K562 (cell line): ENCODE data around the gene CYP26A1. TPM values are rescaled to one million over a fixed set of nuclear protein-coding genes. Genes with fewer than 3 reads are reported as not detected.
A peak's percentile ranks its signal among the peaks of the same experiment; 100 is the strongest.

Source experiments
- ATAC-seq: fragments of 200-7000 bp; cut with Tn5 transposase; 3 replicates; pipeline ENCODE4 v1.9.1; 2020; ENCODE audit warnings: moderate library complexity
- BruUV-seq: library from RNA; stranded (reverse); fragments of 400-500 nt; replicated peaks from 2 replicates; lab custom pipeline; 2021; lab: Mats Ljungman, UMichigan
- CTCF ChIA-PET: fragments of 300-600 bp; formaldehyde crosslinking; extraction: SDS; loops from one replicate; lab custom pipeline; 2021; ENCODE audit warnings: low intra/inter-chr PET ratio; lab: Yijun Ruan, JAX
- POLR2A ChIA-PET: fragments of 300-600, 350-650 bp; sonication (Branson Sonifier 250); formaldehyde crosslinking; extraction: SDS; loops from one replicate; lab custom pipeline; 2021; ENCODE audit warnings: antibody characterized with exemption, inconsistent platforms; lab: Yijun Ruan, JAX
- DNase-seq, 4 experiments: peaks; one replicate each; pipeline versions ENCODE4 v3.0.0 to v3.0.0-alpha.2; 2011 to 2018; ENCODE audit warnings: low spot score in 3 of 4, mixed read lengths in 3 of 4; ENCODE audit errors: extremely low read depth in 1 of 4
- FAIRE-seq: peaks from 2 replicates; lab custom pipeline; 2011; peaks lifted over from hg19 to GRCh38; lab: Jason Lieb, UNC
- H2AFZ ChIP-seq: 2 replicates; pipeline ENCODE4 v1.6.0; 2011; ENCODE audit warnings: low read depth, low read length, control low read depth, inconsistent platforms
- H3K27ac ChIP-seq: fragments of 200-600 bp; 3 replicates; pipeline ENCODE4 v1.8.0; 2011; ENCODE audit warnings: low read depth, mild to moderate bottlenecking, control low read depth, inconsistent platforms, low read length, moderate library complexity, mixed read lengths; ENCODE audit errors: extremely low read depth
- H3K27me3 ChIP-seq, 2 experiments: fragments of 300-600 bp in 1 of 2; 2 replicates in 1 of 2; 3 replicates in 1 of 2; pipeline versions ENCODE4 v1.6.0 to v1.8.0; 2011; ENCODE audit warnings: inconsistent platforms in 2 of 2, low read length in 2 of 2, mild to moderate bottlenecking in 1 of 2, mixed read lengths in 1 of 2, moderate library complexity in 1 of 2; ENCODE audit not compliant: control insufficient read depth in 2 of 2, insufficient read depth in 2 of 2
- H3K36me3 ChIP-seq: fragments of 300-600 bp; 3 replicates; pipeline ENCODE4 v1.8.0; 2011; ENCODE audit warnings: mild to moderate bottlenecking, low read length, inconsistent platforms; ENCODE audit not compliant: control insufficient read depth, insufficient read depth
- H3K4me1 ChIP-seq, 2 experiments: fragments of 200-600 bp in 1 of 2; replicated peaks in 1 of 2; 2 replicates in 1 of 2; 3 replicates in 1 of 2; pipeline versions ENCODE4 v1.5.1 to v1.8.0; 2011; ENCODE audit warnings: inconsistent platforms in 2 of 2, low read length in 2 of 2, mild to moderate bottlenecking in 1 of 2, mixed read lengths in 1 of 2, moderate library complexity in 1 of 2; ENCODE audit not compliant: control insufficient read depth in 2 of 2, insufficient read depth in 2 of 2
- H3K4me2 ChIP-seq: 2 replicates; pipeline ENCODE4 v1.6.1; 2011; ENCODE audit warnings: low read length, control low read depth, inconsistent platforms, mixed read lengths; ENCODE audit not compliant: insufficient read depth
- H3K4me3 ChIP-seq: fragments of 200-600 bp; sonication (generic), shearing (Covaris generic); 2 replicates; pipeline ENCODE4 v1.5.1; 2016; ENCODE audit warnings: control low read depth, inconsistent platforms
- H3K79me2 ChIP-seq: fragments of 200-600 bp; 3 replicates; pipeline ENCODE4 v1.8.0; 2011; ENCODE audit warnings: low read length, inconsistent platforms; ENCODE audit not compliant: control insufficient read depth, insufficient read depth
- H3K9ac ChIP-seq, 2 experiments: 2 replicates each; pipeline versions ENCODE4 v1.6.0 to v1.6.1; 2011; ENCODE audit warnings: low read depth in 2 of 2, low read length in 2 of 2, control low read depth in 1 of 2, inconsistent platforms in 1 of 2, mild to moderate bottlenecking in 1 of 2, mixed read lengths in 1 of 2; ENCODE audit not compliant: insufficient read depth in 1 of 2
- H3K9me1 ChIP-seq: one replicate; pipeline ENCODE4 v1.6.0; 2011; ENCODE audit warnings: inconsistent platforms, mild to moderate bottlenecking, low read length, moderate library complexity; ENCODE audit not compliant: control insufficient read depth, insufficient read depth
- H3K9me3 ChIP-seq: replicated peaks from 2 replicates; pipeline ENCODE4 v1.5.1; 2011; ENCODE audit warnings: low read depth, low read length, inconsistent platforms; ENCODE audit not compliant: control insufficient read depth, insufficient read depth
- H4K20me1 ChIP-seq: replicated peaks from 2 replicates; pipeline ENCODE4 v1.6.1; 2011; ENCODE audit warnings: low read length, inconsistent platforms, mixed read lengths; ENCODE audit not compliant: control insufficient read depth, insufficient read depth
- ATF3 ChIP-seq, 2 experiments: fragments of 450-650 bp in 1 of 2; sonication (generic) in 1 of 2; formaldehyde crosslinking in 1 of 2; IDR thresholded peaks in 1 of 2; conservative IDR thresholded peaks in 1 of 2; 2 replicates each; pipeline versions ENCODE4 v1.6.1 to v1.8.1; 2016 to 2023; ENCODE audit warnings: mild to moderate bottlenecking in 2 of 2, moderate library complexity in 2 of 2, inconsistent platforms in 1 of 2, missing genetic modification reagents in 1 of 2
- BRCA1 ChIP-seq, 2 experiments: fragments of 450-650 bp in 1 of 2; sonication (generic) in 1 of 2; formaldehyde crosslinking in 1 of 2; IDR thresholded peaks; 2 replicates each; pipeline versions ENCODE4 v1.5.0 to v1.6.1; 2017 to 2020; ENCODE audit warnings: mild to moderate bottlenecking in 1 of 2, missing genetic modification reagents in 1 of 2
- CREM ChIP-seq: IDR thresholded peaks from 2 replicates; pipeline ENCODE4 v1.6.1; 2014; ENCODE audit warnings: antibody characterized with exemption, low read depth
- MCM3 ChIP-seq: fragments of 450-650 bp; IDR thresholded peaks from 2 replicates; pipeline ENCODE4 v1.6.1; 2016
- MECOM ChIP-seq: fragments of 250-450 bp; sonication (Bioruptor Pico); IDR thresholded peaks from 2 replicates; pipeline ENCODE4 v1.8.0; 2022; ENCODE audit warnings: inconsistent platforms
- POLR2B ChIP-seq: fragments of 450-650 bp; IDR thresholded peaks from 2 replicates; pipeline ENCODE4 v1.6.1; 2018; ENCODE audit warnings: low read depth; ENCODE audit not compliant: partially characterized antibody
- ZFP1 ChIP-seq: fragments of 450-650 bp; formaldehyde crosslinking; IDR thresholded peaks from 2 replicates; pipeline ENCODE4 v1.4.0; 2020; ENCODE audit warnings: mild to moderate bottlenecking, mixed read lengths
- WGBS: fragments of 100-300 bp; shearing (Covaris generic); methylation state at CpG from one replicate; pipeline ENCODE4 v1.1.6; 2016; ENCODE audit warnings: low coverage, mixed read lengths; ENCODE audit not compliant: insufficient coverage; ENCODE audit errors: missing lambda C conversion rate; 5-methylcytosine and 5-hydroxymethylcytosine counted together
- in situ Hi-C: fragments of 300-500 bp; cut with MboI; formaldehyde crosslinking; loops from 4 replicates; pipeline ENCODE4 v1.15.0; 2018; ENCODE audit warnings: inconsistent platforms, mixed read lengths
- intact Hi-C: fragments of 100-400 bp; cut with micrococcal nuclease; formaldehyde crosslinking; loops from 2 replicates; pipeline ENCODE4 v1.14.2; 2022
- polyA plus RNA-seq, 8 experiments: library from polyadenylated mRNA; depleted of rRNA in 4 of 8; stranded (reverse) in 5 of 8; unstranded in 3 of 8; fragments of >200 nt; fragmentation: Nextera tagmentation in 2 of 8; fragmentation: Illumina TruSeq in 1 of 8; extraction: Ambion mirVana in 2 of 8; extraction: Trizol in 1 of 8; gene quantifications; 2 replicates each; pipeline versions ENCODE4 v1.2.1 to v1.2.3, GENCODE V29; 2011 to 2014; ENCODE audit warnings: inconsistent platforms in 1 of 8, missing spikeins in 1 of 8
- total RNA-seq, 7 experiments: library from RNA; depleted of rRNA in 6 of 7; stranded (reverse); fragments of >200 nt in 6 of 7; fragmentation: Illumina TruSeq in 2 of 7; extraction: Trizol in 2 of 7; gene quantifications; 2 replicates each; pipeline versions ENCODE4 v1.2.1 to v1.2.3, GENCODE V29; 2011 to 2021; ENCODE audit warnings: low replicate concordance in 1 of 7

Gene CYP26A1
- total and polyA plus RNA-seq, 9 of the 15 experiments (the other 6 are each of a cell fraction or from before 2014, with no cell fraction given): 0.11 to 5.1 (median 1.6) TPM

GRCh38 chr10:93087846-93088245, 14.2 kb downstream of the CYP26A1 start:
- Histone ChIP-seq H3K4me3 (no peak overlapping the region), H3K9me3 (no peaks in the 10 kb centered on the region), H3K36me3 (no peaks in the 10 kb centered on the region), H3K4me2 (no peak overlapping the region), H3K27me3 (peaks cover 0 to 5% of the 10 kb centered on the region in 2 experiments; a peak in 3 of 5 replicates), H3K27ac (no peak overlapping the region), H3K9ac (no peak overlapping the region), H3K79me2 (no peaks in the 10 kb centered on the region), H3K4me1 (no peaks in the 10 kb centered on the region; a peak in 1 of 5 replicates), H3K9me1 (no peaks in the 10 kb centered on the region), H2AFZ (no peak overlapping the region), H4K20me1 (no peaks in the 10 kb centered on the region)
- in situ Hi-C loops (loop anchor here (10.0 kb wide), 1 partner anchor 267 kb away; no protein-coding TSS in a partner anchor), intact Hi-C loops (no loop called here)
- BruUV-seq: no TSS peak
- POLR2A ChIA-PET: no interaction called here
- TF ChIP-seq POLR2B: no peak
- TF ChIP-seq MCM3: no peak
- TF ChIP-seq ZFP1 (CRISPR knock-in tag): no peak
- ATAC-seq (no peak), DNase-seq (no peak), FAIRE-seq (no peak)
- CTCF ChIA-PET: no interaction called here
- 5% methylated on average over 3 of the region's 3 CpGs for WGBS

- H3K4me1 ChIP-seq: no peaks in the 10 kb centered on the region; a peak in 1 of 5 replicates
- no peaks in the 10 kb centered on the region for H3K36me3 ChIP-seq
- H3K27me3 ChIP-seq: peaks cover 0 to 5% of the 10 kb centered on the region in 2 experiments; a peak in 3 of 5 replicates
- no peak for FAIRE-seq
- TF ChIP-seq MECOM (no peak), ATF3 (IDR thresholded peaks at IDR 0.05) (peak; percentile 49), ATF3 (CRISPR knock-in tag; conservative IDR thresholded peaks at IDR 0.05) (no peak), BRCA1 (IDR thresholded peaks at IDR 0.05) (no peak), BRCA1 (CRISPR knock-in tag; IDR thresholded peaks at IDR 0.05) (no peak), CREM (0 out of 2 replicates have a peak, but pooled peaks have one; percentile 20)
- ATAC-seq: no peak
- no peak overlapping the region for H3K27ac ChIP-seq
- in situ Hi-C loops: loop anchor here (10.0 kb wide), 1 partner anchor 266 kb away; no protein-coding TSS in a partner anchor
- CTCF ChIA-PET: no interaction called here
- WGBS: 3% methylated on average over 4 of the region's 4 CpGs
- H3K9me1 ChIP-seq: no peaks in the 10 kb centered on the region
- H3K9ac ChIP-seq: no peak overlapping the region
- H3K9me3 ChIP-seq: no peaks in the 10 kb centered on the region
- no peak overlapping the region for H3K4me2 ChIP-seq
- no peak for DNase-seq
- no peaks in the 10 kb centered on the region for H3K79me2 ChIP-seq
- intact Hi-C loops: no loop called here
- H3K4me3 ChIP-seq: no peak overlapping the region
- H2AFZ ChIP-seq: no peak overlapping the region
- H4K20me1 ChIP-seq: no peaks in the 10 kb centered on the region
- BruUV-seq: no TSS peak
- POLR2A ChIA-PET: no interaction called here
These were observed 14.8 kb downstream of the CYP26A1 start for GRCh38 chr10:93088466-93088865.
